Adrenal gland (tissue), 12 donors: ENCODE data around the gene SREBF2. TPM values are rescaled to one million over a fixed set of nuclear protein-coding genes. Genes with fewer than 3 reads are reported as not detected.

Experiments
- DNase-seq, 7 donors: peaks; one replicate each; pipeline ENCODE4 v3.0.0-alpha.2; 2019 to 2020
- H3K27ac ChIP-seq, 5 donors: fragments of 200-600 bp; sonication (generic) in 4 of 5; 1 replicate in 3 of 5; 2 replicates in 2 of 5; pipeline versions ENCODE4 v1.5.1 to v1.8.0; 2016 to 2020; ENCODE audit warnings: mild to moderate bottlenecking in 1 of 5
- H3K27me3 ChIP-seq: fragments of 200-600 bp; 2 replicates; pipeline ENCODE4 v1.8.0; 2021
- H3K36me3 ChIP-seq, 2 donors: fragments of 200-600 bp; replicated peaks in 1 of 2; 1 replicate in 1 of 2; 2 replicates in 1 of 2; pipeline versions ENCODE4 v1.5.1 to v1.8.0; 2018 to 2022
- H3K4me1 ChIP-seq, 2 donors: fragments of 200-600 bp; replicated peaks in 1 of 2; 1 replicate in 1 of 2; 2 replicates in 1 of 2; pipeline versions ENCODE4 v1.5.1 to v1.8.0; 2018 to 2021
- H3K4me3 ChIP-seq, 4 donors: fragments of 200-600 bp; sonication (generic) in 3 of 4; one replicate each; pipeline ENCODE4 v1.5.1; 2016 to 2018
- H3K9me3 ChIP-seq, 3 donors: fragments of 200-600 bp; sonication (generic) in 1 of 3; replicated peaks in 1 of 3; 1 replicate in 2 of 3; 2 replicates in 1 of 3; pipeline versions ENCODE4 v1.5.1 to v1.8.0; 2016 to 2021
- POLR2A ChIP-seq, 2 donors: fragments of 450-650 bp; IDR thresholded peaks; one replicate each; pipeline ENCODE4 v1.6.1; 2017; ENCODE audit warnings: antibody characterized with exemption in 2 of 2, mild to moderate bottlenecking in 2 of 2, moderate library complexity in 1 of 2
- WGBS, 4 donors: extraction: QIAGEN DNeasy Blood & Tissue Kit in 2 of 4; methylation state at CpG; one replicate each; pipeline versions ENCODE4 v1.1.5 to v1.1.7; 2013 to 2017; 5-methylcytosine and 5-hydroxymethylcytosine counted together
- intact Hi-C, 2 donors: fragments of 100-400 bp; cut with DNase I; formaldehyde crosslinking; loops; one replicate each; pipeline versions ENCODE4 v1.14.1 to v1.15.0; 2022 to 2023
- polyA plus RNA-seq, 3 donors: library from polyadenylated mRNA; stranded (reverse); fragments of 200-250 nt in 2 of 3; fragments of 350-450 nt in 1 of 3; fragmentation: Illumina TruSeq in 1 of 3; extraction: RNeasy Lipid Tissue Mini Kit (QIAGEN cat#74804) in 1 of 3; gene quantifications; one replicate each; pipeline ENCODE4 v1.2.3, GENCODE V29; 2013 to 2014
- total RNA-seq, 9 donors: library from RNA; depleted of rRNA in 4 of 9; stranded (reverse); fragments of >200 nt in 4 of 9; fragments of 120-200 nt in 1 of 9; fragmentation: NEBNext Ultra II Directional in 1 of 9; extraction: Animal tissue kit (Norgen Biotek cat#: 25700) in 1 of 9; gene quantifications; one replicate each; pipeline versions ENCODE4 v1.1.0 to v1.2.4, GENCODE V29; 2013 to 2023
- TF ChIP-seq, protein P1 (sequence below), 6 experiments: fragments of 450-650 bp in 4 of 6; fragments of 200-600 bp in 2 of 6; sonication (generic) in 1 of 6; IDR thresholded peaks; 1 replicate in 5 of 6; 2 replicates in 1 of 6; pipeline versions ENCODE4 v1.5.1 to v1.8.0; 2016 to 2021; ENCODE audit warnings: antibody characterized with exemption in 6 of 6, mild to moderate bottlenecking in 2 of 6, moderate library complexity in 1 of 6
- donor health status: healthy with polysubstance abuse.
- donor health status: Bipolar disorder and iron deficiency.
- donor health status: DM: yes; HTN: yes; CAD: no.
- donor health status: DM: no; HTN: no; CAD: no.
- donor health status: DM: no; HTN: no; CAD: no.
- donor health status: DM: yes; HTN: yes; CAD: no.

SREBF2 gene
- total and polyA plus RNA-seq, 12 donors: 67.5 to 263 (median 149) TPM

DNA sequence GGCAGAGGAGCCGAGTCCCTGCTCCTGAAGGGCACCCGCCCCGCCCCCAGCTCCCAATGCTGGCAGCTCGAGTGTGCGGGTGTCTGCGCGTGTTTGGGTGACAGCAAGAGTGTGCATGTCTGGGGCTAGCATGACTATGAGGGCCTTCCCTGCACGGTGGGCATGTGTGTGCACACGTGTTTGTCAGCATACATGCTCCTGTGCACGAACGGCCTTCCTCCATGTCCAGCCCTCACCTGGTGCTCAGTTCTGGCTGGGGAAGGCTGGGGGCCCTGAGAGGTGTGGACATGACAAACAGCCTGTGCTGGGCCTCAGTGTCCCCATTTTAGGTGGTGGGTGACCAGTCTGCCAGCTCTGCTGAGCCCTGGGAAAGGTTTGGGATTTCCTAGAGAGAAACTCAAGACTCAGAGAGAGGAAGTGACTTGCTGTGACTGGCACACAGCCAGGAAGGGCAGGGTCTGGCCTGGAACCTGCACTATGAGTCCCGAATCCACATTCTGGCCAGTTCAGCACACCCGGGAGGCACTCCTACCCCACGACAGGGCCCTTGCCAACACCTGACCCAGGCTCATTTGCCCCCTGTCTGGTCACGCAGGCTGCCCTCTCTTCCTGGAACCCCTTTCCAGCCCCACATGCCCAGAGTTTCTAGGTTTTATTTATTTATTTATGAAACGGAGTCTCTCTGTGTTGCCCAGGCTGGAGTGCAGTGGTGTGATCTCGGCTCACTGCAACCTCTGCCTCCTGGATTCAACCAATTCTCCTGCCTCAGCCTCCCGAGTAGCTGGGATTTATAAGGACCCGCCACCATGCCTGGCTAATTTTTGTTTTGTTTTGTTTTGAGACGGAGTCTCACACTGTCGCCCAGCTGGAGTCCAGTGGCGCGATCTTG is 85.2 kb downstream of the SREBF2 start:
- intact Hi-C loops: no loop called here
- TF ChIP-seq, protein P1, sequence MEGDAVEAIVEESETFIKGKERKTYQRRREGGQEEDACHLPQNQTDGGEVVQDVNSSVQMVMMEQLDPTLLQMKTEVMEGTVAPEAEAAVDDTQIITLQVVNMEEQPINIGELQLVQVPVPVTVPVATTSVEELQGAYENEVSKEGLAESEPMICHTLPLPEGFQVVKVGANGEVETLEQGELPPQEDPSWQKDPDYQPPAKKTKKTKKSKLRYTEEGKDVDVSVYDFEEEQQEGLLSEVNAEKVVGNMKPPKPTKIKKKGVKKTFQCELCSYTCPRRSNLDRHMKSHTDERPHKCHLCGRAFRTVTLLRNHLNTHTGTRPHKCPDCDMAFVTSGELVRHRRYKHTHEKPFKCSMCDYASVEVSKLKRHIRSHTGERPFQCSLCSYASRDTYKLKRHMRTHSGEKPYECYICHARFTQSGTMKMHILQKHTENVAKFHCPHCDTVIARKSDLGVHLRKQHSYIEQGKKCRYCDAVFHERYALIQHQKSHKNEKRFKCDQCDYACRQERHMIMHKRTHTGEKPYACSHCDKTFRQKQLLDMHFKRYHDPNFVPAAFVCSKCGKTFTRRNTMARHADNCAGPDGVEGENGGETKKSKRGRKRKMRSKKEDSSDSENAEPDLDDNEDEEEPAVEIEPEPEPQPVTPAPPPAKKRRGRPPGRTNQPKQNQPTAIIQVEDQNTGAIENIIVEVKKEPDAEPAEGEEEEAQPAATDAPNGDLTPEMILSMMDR (IDR thresholded peaks at IDR 0.05): no peak
- TF ChIP-seq POLR2A (IDR thresholded peaks at IDR 0.05): no peak
- peak in 6 of 7 donors; percentile 69 to 84 (median 82) for DNase-seq
- no peaks in the 10 kb centered on the region for H3K36me3 ChIP-seq
- peaks cover 26 to 45% of the 10 kb centered on the region in 2 donors for H3K4me1 ChIP-seq
- WGBS, 4 donors: 53 to 71% (median 61%) methylated on average over 13 to 23 of the region's 23 CpGs
- H3K4me3 ChIP-seq: no peak overlapping the region
- H3K9me3 ChIP-seq: no peaks in the 10 kb centered on the region
- peak overlapping the region in 2 of 5 donors; percentile 26 to 62 for H3K27ac ChIP-seq
- peaks cover 8% of the 10 kb centered on the region for H3K27me3 ChIP-seq

- intact Hi-C loops: no loop called here
- TF ChIP-seq, protein P1 (IDR thresholded peaks at IDR 0.05): no peak
- no peak for TF ChIP-seq POLR2A (IDR thresholded peaks at IDR 0.05)
- DNase-seq: peak; percentile 67 to 79 (median 73)
- H3K4me1 ChIP-seq: peaks cover 19 to 45% of the 10 kb centered on the region in 2 donors
- H3K36me3 ChIP-seq: no peaks in the 10 kb centered on the region
- H3K27ac ChIP-seq: peak overlapping the region in 4 of 5 donors; percentile 54 to 79 (median 64)
- peak overlapping the region in 2 of 4 donors; percentile 34 to 54 for H3K4me3 ChIP-seq
- 0 to 5% (median 3%) methylated on average over 3 to 62 of the region's 62 CpGs for WGBS, 4 donors
- peaks cover 8% of the 10 kb centered on the region for H3K27me3 ChIP-seq
- no peaks in the 10 kb centered on the region for H3K9me3 ChIP-seq
These were observed 86.7 kb downstream of the SREBF2 start for GRCh38 chr22:41919357-41920224.

DNA sequence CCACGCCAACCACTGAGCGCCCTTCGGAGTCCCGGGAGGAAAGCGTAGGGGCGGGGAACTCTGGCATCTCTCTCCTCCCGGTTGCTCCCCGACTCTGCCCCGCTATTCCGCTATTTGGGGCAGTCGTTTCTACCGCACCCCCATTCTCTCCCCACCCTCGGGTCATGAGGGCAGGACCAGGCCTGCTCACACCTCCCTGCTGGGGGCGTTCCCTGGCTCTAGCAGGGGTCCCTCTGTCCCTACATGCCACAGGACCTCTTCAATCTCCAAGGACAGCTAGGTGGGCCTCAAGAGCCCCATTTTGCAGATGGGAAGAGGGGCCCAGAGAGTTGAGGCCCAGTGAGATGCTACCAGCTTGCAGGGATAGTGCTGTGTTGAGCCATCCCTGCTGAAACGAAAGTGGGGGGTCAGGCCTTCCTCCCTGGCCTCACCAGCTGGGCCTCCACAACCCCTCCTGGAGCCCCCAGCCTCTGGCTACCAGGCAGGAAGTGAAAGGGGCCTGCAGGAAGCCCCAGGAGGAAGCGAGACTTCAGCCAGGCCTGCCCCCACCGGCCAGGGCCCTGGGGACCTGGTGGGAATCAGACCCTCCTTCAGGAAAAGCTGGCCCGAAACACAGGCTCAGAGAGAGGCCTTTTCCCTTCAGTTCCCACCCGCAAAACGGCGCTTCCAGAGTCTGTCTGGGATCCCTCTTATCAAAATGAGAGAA is 87.5 kb downstream of the SREBF2 start:
- peaks cover 19 to 36% of the 10 kb centered on the region in 2 donors for H3K4me1 ChIP-seq
- TF ChIP-seq, protein P1 (IDR thresholded peaks at IDR 0.05): no peak
- no peak for TF ChIP-seq POLR2A (IDR thresholded peaks at IDR 0.05)
- H3K27ac ChIP-seq: peak overlapping the region in 2 of 5 donors; percentile 74 to 79
- peak overlapping the region in 1 of 4 donors; percentile 54 for H3K4me3 ChIP-seq
- peaks cover 2% of the 10 kb centered on the region for H3K27me3 ChIP-seq
- peak in 1 of 7 donors; percentile 30 for DNase-seq
- H3K36me3 ChIP-seq: no peaks in the 10 kb centered on the region
- intact Hi-C loops: no loop called here
- no peaks in the 10 kb centered on the region for H3K9me3 ChIP-seq
- WGBS, 4 donors: 31 to 60% (median 50%) methylated on average over 11 to 21 of the region's 21 CpGs
